NCI-H460 (cell line): ENCODE measurements around the gene DDX1. TPM values are rescaled to one million over a fixed set of nuclear protein-coding genes. Genes with fewer than 3 reads are reported as not detected.

Experiments
- DNase-seq: peaks from one replicate; pipeline ENCODE4 v3.0.0-alpha.2; 2016; ENCODE audit warnings: low read depth; ENCODE audit errors: extremely low read depth
- total RNA-seq: library from RNA; depleted of rRNA; stranded (reverse); fragments of >200 nt; shearing (Covaris generic); gene quantifications from 2 replicates; pipeline ENCODE4 v1.2.3, GENCODE V29; 2014

The DDX1 gene
- total RNA-seq, 1 experiment from 2014 or later = 82.6 TPM

GRCh38 chr2:15561574-15562344 is 29.9 kb upstream of the DDX1 start:
- no peak for DNase-seq

GRCh38 chr2:15562354-15563031 is 29.2 kb upstream of the DDX1 start:
- DNase-seq = no peak

DNA sequence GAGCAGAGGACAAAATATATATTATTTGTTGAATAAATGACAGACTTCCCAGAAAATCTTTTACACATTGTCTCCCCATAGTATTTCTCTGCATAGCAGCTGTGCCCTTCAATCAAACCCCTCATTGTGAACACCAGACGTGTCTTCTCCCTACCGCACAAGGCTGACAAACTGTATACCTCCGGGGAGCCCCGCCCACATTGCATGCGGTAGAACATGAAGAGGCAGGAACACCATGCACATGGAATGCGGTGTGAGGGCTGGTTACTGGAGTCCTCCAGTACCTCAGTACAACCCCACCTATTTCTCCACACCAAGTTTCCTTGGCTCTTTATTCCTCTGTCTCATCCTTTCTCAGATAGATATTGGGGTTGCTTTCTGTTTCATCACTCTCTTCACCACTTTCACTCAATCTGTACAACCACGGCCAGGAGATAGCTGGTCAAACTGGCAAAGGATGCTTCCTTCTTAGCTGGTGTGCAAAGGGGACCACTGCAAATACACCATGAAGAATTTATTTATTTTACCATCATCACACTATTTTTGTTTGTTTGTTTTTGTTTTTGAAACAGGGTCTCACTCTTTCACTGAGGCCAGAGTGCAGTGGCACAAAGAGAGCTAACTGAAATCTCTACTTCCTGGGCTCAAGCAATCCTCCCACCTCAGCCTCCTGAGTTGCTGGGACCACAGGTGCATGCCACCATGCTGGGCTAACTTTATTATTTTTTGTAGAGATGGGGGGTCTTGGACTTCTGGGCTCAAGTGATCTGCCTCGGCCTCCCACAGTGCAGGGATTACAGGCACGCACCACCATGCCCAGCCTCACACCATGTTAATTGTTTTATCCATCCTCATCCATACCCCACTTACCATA is 28.2 kb upstream of the DDX1 start:
- DNase-seq = no peak

- DNase-seq = no peak
These were observed 26.3 kb upstream of the DDX1 start for GRCh38 chr2:15565392-15565791.

- no peak for DNase-seq
These were observed 25.5 kb upstream of the DDX1 start for GRCh38 chr2:15565994-15566671.

GRCh38 chr2:15566912-15567311 is 24.8 kb upstream of the DDX1 start:
- no peak for DNase-seq

- no peak for DNase-seq
These were observed 22.8 kb upstream of the DDX1 start for GRCh38 chr2:15568874-15569273.

GRCh38 chr2:15570104-15570503 is 21.6 kb upstream of the DDX1 start:
- DNase-seq = no peak

DNA sequence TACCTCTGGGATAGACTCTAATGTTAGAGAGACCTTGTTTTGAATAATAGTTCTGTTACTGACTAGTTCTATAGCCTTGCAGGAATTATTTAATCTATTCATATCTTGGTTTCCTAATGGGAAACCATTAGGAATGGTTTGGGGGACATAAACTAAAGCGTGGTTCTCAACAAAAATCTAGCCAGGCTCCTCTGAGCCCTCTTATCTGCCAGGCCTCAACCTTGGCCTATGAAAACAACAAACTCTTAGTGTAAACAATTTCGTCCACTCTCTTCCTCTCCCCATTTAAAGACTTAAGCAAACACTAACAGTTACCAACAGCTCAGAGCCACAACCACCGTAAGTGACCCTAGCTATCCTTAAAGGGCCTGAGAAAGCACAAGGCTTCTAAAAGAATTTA is 19.9 kb upstream of the DDX1 start:
- DNase-seq = no peak

DNA sequence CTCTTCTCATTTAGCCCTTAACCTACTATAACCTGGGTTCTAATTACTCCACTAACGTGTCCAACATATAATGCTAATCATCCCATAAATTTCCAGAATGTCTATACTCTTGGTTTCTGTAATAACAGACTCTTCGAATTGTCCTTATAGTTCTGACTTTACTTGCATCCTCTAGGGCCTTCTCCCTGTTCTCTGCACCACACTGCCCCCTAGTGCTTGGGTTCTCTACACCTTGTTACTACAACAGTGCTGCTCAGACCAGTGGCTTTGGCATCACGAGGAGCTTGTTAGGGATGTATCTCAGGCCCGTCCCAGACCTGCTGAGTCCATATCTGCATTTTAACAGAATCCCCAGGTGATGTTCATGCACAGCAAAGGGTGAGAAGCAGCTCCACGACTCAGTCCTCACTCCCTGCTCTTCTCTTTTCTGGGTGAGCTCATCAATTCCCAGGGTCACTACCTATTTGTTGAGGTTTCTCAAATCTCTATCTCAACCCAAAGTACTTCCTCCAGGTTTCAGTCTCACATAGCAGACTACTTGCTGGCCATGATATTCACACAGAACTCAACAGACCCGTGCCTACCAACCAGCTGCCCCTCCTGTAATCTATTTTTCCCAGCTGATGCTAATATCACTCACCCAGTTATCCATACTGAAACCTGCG is 14.5 kb upstream of the DDX1 start:
- DNase-seq = peak; percentile 90

DNA sequence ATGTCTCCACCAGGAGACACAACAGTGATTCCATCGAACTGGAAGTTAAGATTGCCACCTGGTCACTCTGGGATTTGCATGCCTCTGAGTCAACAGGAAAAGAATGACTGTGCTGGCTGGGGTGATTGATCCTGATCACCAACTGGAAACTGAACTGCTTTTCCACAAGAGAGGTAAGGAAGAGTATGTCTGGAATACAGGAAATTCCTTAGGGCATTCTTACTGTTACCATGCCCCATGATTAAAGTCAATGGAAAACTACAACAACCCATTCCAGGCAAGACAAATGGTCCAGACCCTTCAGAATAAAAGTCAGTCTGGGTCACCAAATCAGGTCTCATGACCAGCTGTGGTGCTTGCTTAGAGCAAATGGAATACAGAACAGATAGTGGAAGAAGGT is 12.0 kb upstream of the DDX1 start:
- no peak for DNase-seq

GRCh38 chr2:15580451-15580850 is 11.2 kb upstream of the DDX1 start:
- no peak for DNase-seq

DNA sequence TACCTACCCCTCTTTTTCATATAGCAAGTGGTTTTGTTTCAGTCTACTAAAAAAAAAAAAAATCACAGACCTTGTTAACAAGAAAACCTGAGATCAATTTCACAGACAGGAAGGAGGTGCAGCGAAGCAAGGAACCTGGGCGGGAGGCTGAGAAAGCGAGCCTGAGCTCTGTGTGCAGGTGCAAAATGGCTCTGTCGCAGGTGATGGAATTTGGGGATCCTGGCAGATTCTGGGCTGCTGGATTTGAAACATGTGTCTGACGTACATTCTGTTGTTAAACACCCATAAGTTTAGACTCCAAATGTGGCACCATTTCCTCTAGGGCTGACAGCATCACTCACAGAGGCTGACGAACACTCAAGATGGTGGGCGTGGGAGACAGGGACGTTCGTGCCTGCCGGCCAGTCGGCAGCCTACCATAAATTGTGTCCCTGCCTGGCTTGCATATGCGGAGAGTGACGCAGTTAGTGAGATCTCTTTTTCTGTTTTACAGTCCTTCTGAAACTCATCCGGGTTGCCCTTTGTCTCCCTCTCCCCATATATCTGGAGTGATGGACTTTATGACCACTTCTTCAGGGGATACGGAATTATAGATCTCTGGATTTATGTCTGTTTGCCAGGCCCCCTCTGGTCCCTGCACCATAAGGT is 8.8 kb upstream of the DDX1 start:
- no peak for DNase-seq

DNA sequence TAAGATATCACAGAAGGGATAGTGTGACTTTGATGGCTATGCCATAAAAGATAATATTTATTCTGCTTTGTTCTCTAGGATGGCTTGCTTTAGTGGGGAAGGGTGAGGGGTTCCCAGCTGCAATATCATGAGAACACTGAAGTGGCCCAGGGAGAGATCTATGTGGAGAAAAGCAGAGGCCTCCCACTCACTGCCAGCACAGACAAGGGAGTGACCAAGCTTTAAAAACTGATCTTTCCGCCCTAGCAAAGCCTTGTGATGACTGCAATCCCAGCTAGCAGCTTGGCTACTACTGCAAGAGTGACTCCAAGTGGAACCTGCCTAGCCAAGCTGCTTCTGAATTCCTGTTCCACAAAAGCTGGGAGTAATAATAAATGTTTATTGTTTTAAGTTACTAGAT is 7.8 kb upstream of the DDX1 start:
- no peak for DNase-seq

GRCh38 chr2:15584316-15584715 is 7.4 kb upstream of the DDX1 start:
- DNase-seq = no peak

DNA sequence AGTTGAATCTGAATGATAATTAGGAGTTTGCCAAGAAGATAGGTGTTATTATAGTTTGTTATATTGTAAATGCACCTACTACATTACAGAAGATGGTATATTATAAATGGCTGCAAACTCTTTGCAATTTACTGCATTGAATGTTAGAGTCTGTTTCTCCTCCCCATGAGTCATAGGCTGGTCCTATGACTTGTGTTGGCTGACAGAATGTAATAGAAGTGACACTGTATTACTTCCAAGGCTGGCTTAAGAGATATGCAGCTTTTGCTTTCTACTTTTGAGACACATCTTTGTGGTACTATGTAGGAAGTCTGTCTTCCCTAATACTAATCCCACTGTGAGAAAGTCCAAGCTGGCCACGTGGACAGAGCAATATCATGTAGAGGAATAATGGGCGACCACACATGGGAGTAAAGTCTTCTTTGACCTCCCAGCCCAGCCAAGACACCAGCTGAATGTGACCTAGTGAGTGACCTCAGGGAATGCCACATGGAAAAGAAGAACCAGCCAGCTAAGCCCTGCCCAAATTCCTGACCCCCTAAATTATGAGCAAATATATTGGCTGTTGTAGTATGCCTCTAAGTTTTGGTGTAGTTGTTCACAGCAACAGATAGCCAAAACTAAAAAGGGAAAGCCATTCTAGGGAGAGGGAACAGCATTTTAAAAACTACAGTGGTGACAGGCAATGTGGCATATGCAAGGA is 6.8 kb upstream of the DDX1 start:
- no peak for DNase-seq

GRCh38 chr2:15588329-15588919 is 3.2 kb upstream of the DDX1 start:
- peak; percentile 61 for DNase-seq

GRCh38 chr2:15591373-15591691 is 336 bp upstream of the DDX1 start:
- DNase-seq = peak; percentile 2

- no peak for DNase-seq
These were observed 1.6 kb downstream of the DDX1 start for GRCh38 chr2:15593327-15593705.
